ENCODE results near the gene CEPT1.

Gene CEPT1

DNA sequence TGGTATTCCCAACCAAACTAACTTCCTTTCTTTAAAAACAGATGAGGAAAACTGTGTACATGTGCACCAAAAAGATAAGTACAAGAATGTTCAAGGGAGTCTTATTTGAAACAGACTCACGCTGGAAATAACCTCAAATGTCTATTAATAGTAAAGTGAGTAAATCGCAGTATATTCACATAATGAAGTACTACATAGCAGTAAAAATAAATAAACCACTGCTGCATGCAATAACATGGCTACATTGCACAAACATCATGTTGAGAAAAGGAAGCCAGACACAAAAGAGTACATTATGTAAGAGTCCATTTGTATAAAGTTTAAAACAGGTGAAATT, 65.7 kb downstream of the CEPT1 start:
- Histone ChIP-seq H3K9ac (ENCODE audit: low read depth, low read length) (no peak overlapping the region), H4K20me1 (ENCODE audit: insufficient read depth, low read length) (no peaks in the 10 kb centered on the region), H3K4me1 (ENCODE audit: insufficient read depth, low read length) (peaks cover 95% of the 10 kb centered on the region), H3K9me3 (ENCODE audit: insufficient read depth, low read length, severe bottlenecking) (no peaks in the 10 kb centered on the region), H3K4me3 (ENCODE audit: low read depth in 1 of 2, low read length in 2 of 2) (no peak overlapping the region), H3K4me2 (ENCODE audit: insufficient read depth, low read length) (no peak overlapping the region), H3K79me2 (ENCODE audit: insufficient read depth, low read length) (peaks cover 30% of the 10 kb centered on the region), H3K27ac (ENCODE audit: low read length) (peak overlapping the region; percentile 83), H3K27me3 (ENCODE audit: insufficient read depth, low read length, poor library complexity) (no peaks in the 10 kb centered on the region), H3K36me3 (ENCODE audit: insufficient read depth, low read length) (no peaks in the 10 kb centered on the region; the same call in 1 of the 2 replicates), H2AFZ (ENCODE audit: low read depth, low read length) (no peak overlapping the region)
- DNase-seq = no peak
- TF ChIP-seq EZH2 (IDR thresholded peaks at IDR 0.05; ENCODE audit: borderline replicate concordance, low read depth, low read length, severe bottlenecking) = no peak
- no peak for TF ChIP-seq CTCF (IDR thresholded peaks at IDR 0.05; ENCODE audit: borderline replicate concordance, extremely low read depth, low read length, poor library complexity, severe bottlenecking)
- ATAC-seq (ENCODE audit: insufficient read depth, low read depth) = no peak

- Histone ChIP-seq H3K9me3 (ENCODE audit: insufficient read depth, low read length, severe bottlenecking) (no peaks in the 10 kb centered on the region), H3K27me3 (ENCODE audit: insufficient read depth, low read length, poor library complexity) (no peaks in the 10 kb centered on the region), H4K20me1 (ENCODE audit: insufficient read depth, low read length) (no peaks in the 10 kb centered on the region), H3K36me3 (ENCODE audit: insufficient read depth, low read length) (no peaks in the 10 kb centered on the region), H3K9ac (ENCODE audit: low read depth, low read length) (no peak overlapping the region), H3K4me3 (ENCODE audit: low read depth in 1 of 2, low read length in 2 of 2) (no peak overlapping the region), H3K4me1 (ENCODE audit: insufficient read depth, low read length) (peaks cover 92% of the 10 kb centered on the region), H3K79me2 (ENCODE audit: insufficient read depth, low read length) (no peaks in the 10 kb centered on the region; the same call in 1 of the 2 replicates), H2AFZ (ENCODE audit: low read depth, low read length) (no peak overlapping the region), H3K4me2 (ENCODE audit: insufficient read depth, low read length) (no peak overlapping the region), H3K27ac (ENCODE audit: low read length) (peak overlapping the region; percentile 49)
- no peak for ATAC-seq (ENCODE audit: insufficient read depth, low read depth)
- no peak for TF ChIP-seq CTCF (IDR thresholded peaks at IDR 0.05; ENCODE audit: borderline replicate concordance, extremely low read depth, low read length, poor library complexity, severe bottlenecking)
- no peak for TF ChIP-seq EZH2 (IDR thresholded peaks at IDR 0.05; ENCODE audit: borderline replicate concordance, low read depth, low read length, severe bottlenecking)
- no peak for DNase-seq
Observed at GRCh38 chr1:111208921-111209320, 68.9 kb downstream of the CEPT1 start.

DNA sequence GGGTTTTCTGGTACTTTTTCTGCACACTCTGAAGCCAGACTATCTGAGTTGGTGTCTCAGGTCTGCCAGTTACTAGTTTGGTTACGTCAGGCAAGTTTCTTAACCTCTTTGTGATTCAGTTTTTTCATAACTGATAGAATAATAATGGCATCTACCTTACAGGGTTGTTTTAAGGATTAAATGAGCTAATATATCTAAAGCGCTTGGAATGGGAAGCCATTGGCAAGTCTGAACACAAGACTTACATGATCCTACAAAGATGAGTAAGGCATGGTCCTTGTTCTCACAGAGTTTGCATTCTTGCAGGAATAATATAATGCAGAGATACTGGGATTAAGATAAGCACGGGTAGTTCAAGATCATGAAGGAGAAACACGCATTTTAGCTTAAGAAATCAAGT, 69.6 kb downstream of the CEPT1 start:
- H3K27ac ChIP-seq (ENCODE audit: low read length) = peak overlapping the region; percentile 49
- no peaks in the 10 kb centered on the region; the same call in 1 of the 2 replicates for H3K79me2 ChIP-seq (ENCODE audit: insufficient read depth, low read length)
- H3K9me3 ChIP-seq (ENCODE audit: insufficient read depth, low read length, severe bottlenecking) = no peaks in the 10 kb centered on the region
- DNase-seq (no peak), ATAC-seq (ENCODE audit: insufficient read depth, low read depth) (no peak)
- H3K27me3 ChIP-seq (ENCODE audit: insufficient read depth, low read length, poor library complexity) = no peaks in the 10 kb centered on the region
- H3K9ac ChIP-seq (ENCODE audit: low read depth, low read length) = no peak overlapping the region
- no peak overlapping the region for H3K4me2 ChIP-seq (ENCODE audit: insufficient read depth, low read length)
- H3K4me3 ChIP-seq (ENCODE audit: low read depth in 1 of 2, low read length in 2 of 2) = no peak overlapping the region
- peaks cover 92% of the 10 kb centered on the region for H3K4me1 ChIP-seq (ENCODE audit: insufficient read depth, low read length)
- TF ChIP-seq CTCF (IDR thresholded peaks at IDR 0.05; ENCODE audit: borderline replicate concordance, extremely low read depth, low read length, poor library complexity, severe bottlenecking) (no peak), EZH2 (IDR thresholded peaks at IDR 0.05; ENCODE audit: borderline replicate concordance, low read depth, low read length, severe bottlenecking) (no peak)
- H3K36me3 ChIP-seq (ENCODE audit: insufficient read depth, low read length) = no peaks in the 10 kb centered on the region
- H2AFZ ChIP-seq (ENCODE audit: low read depth, low read length) = no peak overlapping the region
- no peaks in the 10 kb centered on the region for H4K20me1 ChIP-seq (ENCODE audit: insufficient read depth, low read length)

DNA sequence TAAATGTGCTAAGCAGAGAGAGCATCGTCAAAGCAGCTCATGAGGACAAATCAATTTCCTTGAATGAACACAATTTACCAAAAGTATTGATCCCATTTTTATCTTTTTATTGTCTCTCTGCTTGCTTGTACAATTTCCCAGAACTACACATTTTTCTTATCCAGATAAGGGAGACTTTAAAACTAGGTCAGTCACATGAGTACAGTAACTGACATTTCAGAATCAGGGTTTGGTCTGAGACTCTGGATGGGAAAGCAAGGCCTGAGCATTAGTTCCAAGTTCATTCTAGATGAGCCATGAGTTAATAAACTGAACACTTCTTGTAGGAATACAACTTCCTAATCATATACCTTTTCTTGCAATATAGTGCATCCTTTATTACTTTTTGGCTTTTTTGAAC, 71.9 kb downstream of the CEPT1 start:
- Histone ChIP-seq H2AFZ (ENCODE audit: low read depth, low read length) (no peak overlapping the region), H3K4me3 (ENCODE audit: low read depth in 1 of 2, low read length in 2 of 2) (no peak overlapping the region), H3K9me3 (ENCODE audit: insufficient read depth, low read length, severe bottlenecking) (no peaks in the 10 kb centered on the region), H3K4me1 (ENCODE audit: insufficient read depth, low read length) (peaks cover 94% of the 10 kb centered on the region), H3K79me2 (ENCODE audit: insufficient read depth, low read length) (no peaks in the 10 kb centered on the region), H3K27ac (ENCODE audit: low read length) (peak overlapping the region; percentile 95), H4K20me1 (ENCODE audit: insufficient read depth, low read length) (no peaks in the 10 kb centered on the region), H3K27me3 (ENCODE audit: insufficient read depth, low read length, poor library complexity) (no peaks in the 10 kb centered on the region), H3K4me2 (ENCODE audit: insufficient read depth, low read length) (no peak overlapping the region), H3K9ac (ENCODE audit: low read depth, low read length) (peak overlapping the region; percentile 59; the same call in 1 of the 2 replicates), H3K36me3 (ENCODE audit: insufficient read depth, low read length) (no peaks in the 10 kb centered on the region)
- ATAC-seq (ENCODE audit: insufficient read depth, low read depth) (no peak), DNase-seq (peak; percentile 3)
- TF ChIP-seq CTCF (IDR thresholded peaks at IDR 0.05; ENCODE audit: borderline replicate concordance, extremely low read depth, low read length, poor library complexity, severe bottlenecking) (no peak), EZH2 (IDR thresholded peaks at IDR 0.05; ENCODE audit: borderline replicate concordance, low read depth, low read length, severe bottlenecking) (no peak)
